Neural progenitor cell (in vitro differentiated cells): ENCODE results near the gene CELF6. TPM values are rescaled to one million over a fixed set of nuclear protein-coding genes. Genes with fewer than 3 reads are reported as not detected.

Source experiments
- DNase-seq: peaks from one replicate; pipeline ENCODE4 v3.0.0-alpha.2; 2016; ENCODE audit warnings: low spot score
- H2AFZ ChIP-seq: fragments of 200-600 bp; sonication (generic); replicated peaks from 2 replicates; pipeline ENCODE4 v1.6.1; 2016; ENCODE audit warnings: antibody characterized with exemption
- H3F3A ChIP-seq: fragments of 200-600 bp; sonication (generic); 2 replicates; pipeline ENCODE4 v1.6.1; 2016; ENCODE audit warnings: antibody characterized with exemption, low read depth
- H3K27ac ChIP-seq: fragments of 200-600 bp; sonication (generic); 2 replicates; pipeline ENCODE4 v1.5.1; 2016; ENCODE audit warnings: mild to moderate bottlenecking
- H3K27me3 ChIP-seq: fragments of 200-600 bp; sonication (generic); 2 replicates; pipeline ENCODE4 v1.6.1; 2016; ENCODE audit warnings: mild to moderate bottlenecking, moderate library complexity
- H3K36me3 ChIP-seq: fragments of 200-600 bp; sonication (generic); 2 replicates; pipeline ENCODE4 v1.5.1; 2016
- H3K4me1 ChIP-seq: fragments of 200-600 bp; sonication (generic); 2 replicates; pipeline ENCODE4 v1.6.1; 2016; ENCODE audit warnings: mixed run types
- H3K4me2 ChIP-seq: fragments of 200-600 bp; sonication (generic); 2 replicates; pipeline ENCODE4 v1.6.1; 2016
- H3K4me3 ChIP-seq: fragments of 200-600 bp; sonication (generic); 2 replicates; pipeline ENCODE4 v1.5.1; 2016
- H3K79me2 ChIP-seq: fragments of 200-600 bp; sonication (generic); 2 replicates; pipeline ENCODE4 v1.6.1; 2016; ENCODE audit warnings: low read depth
- H3K9ac ChIP-seq: fragments of 200-600 bp; sonication (generic); 2 replicates; pipeline ENCODE4 v1.6.1; 2016
- H3K9me3 ChIP-seq: fragments of 200-600 bp; sonication (generic); 2 replicates; pipeline ENCODE4 v1.5.1; 2016; ENCODE audit warnings: low read depth
- H4K20me1 ChIP-seq: fragments of 200-600 bp; sonication (generic); 2 replicates; pipeline ENCODE4 v1.6.1; 2016; ENCODE audit warnings: low read depth
- H3K27ac Mint-ChIP-seq: 3 replicates; pipeline ENCODE4 v1.8.0; 2021; ENCODE audit warnings: mixed read lengths
- H3K27me3 Mint-ChIP-seq: 2 replicates; pipeline ENCODE4 v1.8.0; 2022; ENCODE audit warnings: low read depth, mild to moderate bottlenecking, inconsistent platforms, moderate library complexity, mixed read lengths; ENCODE audit not compliant: insufficient read depth
- H3K36me3 Mint-ChIP-seq: 3 replicates; pipeline ENCODE4 v1.8.0; 2021; ENCODE audit warnings: mixed read lengths
- H3K4me1 Mint-ChIP-seq: 3 replicates; pipeline ENCODE4 v1.8.0; 2021; ENCODE audit warnings: mixed read lengths
- H3K4me3 Mint-ChIP-seq: 3 replicates; pipeline ENCODE4 v1.8.0; 2021; ENCODE audit warnings: mild to moderate bottlenecking, moderate library complexity, mixed read lengths
- H3K9me3 Mint-ChIP-seq: 3 replicates; pipeline ENCODE4 v1.8.0; 2020; ENCODE audit warnings: mixed read lengths
- CTCF ChIP-seq: fragments of 200-600 bp; sonication (generic); IDR thresholded peaks from 2 replicates; pipeline ENCODE4 v1.5.1; 2017; ENCODE audit warnings: antibody characterized with exemption, mild to moderate bottlenecking
- EZH2 ChIP-seq: fragments of 200-600 bp; sonication (generic); IDR thresholded peaks from 2 replicates; pipeline ENCODE4 v1.6.1; 2017; ENCODE audit warnings: antibody characterized with exemption, mild to moderate bottlenecking, moderate library complexity
- EZH2phosphoT487 ChIP-seq: fragments of 200-600 bp; sonication (generic); IDR thresholded peaks from 2 replicates; pipeline ENCODE4 v1.6.1; 2017; ENCODE audit warnings: antibody characterized with exemption
- total RNA-seq: library from RNA; depleted of rRNA; stranded (reverse); fragments of >200 nt; gene quantifications from 2 replicates; pipeline ENCODE4 v1.2.3, GENCODE V29; 2015; ENCODE audit warnings: low replicate concordance

CELF6 gene
- total RNA-seq, 1 donor from 2014 or later: 0.95 TPM

GRCh38 chr15:72272213-72272996, 47.6 kb downstream of the CELF6 start, which contains the start of gene PARP6:
PARP6 (minus strand) TSS chr15:72272554; CDS start chr15:72267477, 5,077 bp downstream.
- Mint-ChIP-seq H3K36me3 (peaks cover 7% of the 10 kb centered on the region), H3K27me3 (peaks cover 5% of the 10 kb centered on the region), H3K4me1 (peaks cover 26% of the 10 kb centered on the region), H3K9me3 (no peaks in the 10 kb centered on the region), H3K4me3 (peak within 1 kb of the TSS; percentile 94), H3K27ac (peak within 1 kb of the TSS; percentile 36)
- Histone ChIP-seq H3K36me3 (no peaks in the 10 kb centered on the region), H3K79me2 (peaks cover 21% of the 10 kb centered on the region), H3F3A (peaks cover 14% of the 10 kb centered on the region), H3K27me3 (peaks cover 25% of the 10 kb centered on the region), H3K4me3 (peak within 1 kb of the TSS; percentile 97), H4K20me1 (peaks cover 8% of the 10 kb centered on the region), H3K27ac (no peak within 1 kb of the TSS), H3K9me3 (no peaks in the 10 kb centered on the region), H3K4me2 (peak within 1 kb of the TSS; percentile 96), H3K4me1 (peaks cover 9% of the 10 kb centered on the region), H3K9ac (peak within 1 kb of the TSS; percentile 65), H2AFZ (peak within 1 kb of the TSS; percentile 93)
- peak; percentile 96 for DNase-seq
- no peak for TF ChIP-seq EZH2
- peak; percentile 29 for TF ChIP-seq EZH2phosphoT487
- peak; percentile 64 for TF ChIP-seq CTCF

- Mint-ChIP-seq H3K27ac (no peak overlapping the region), H3K4me3 (peak overlapping the region; percentile 94), H3K27me3 (peaks cover 5% of the 10 kb centered on the region), H3K4me1 (peaks cover 26% of the 10 kb centered on the region), H3K36me3 (peaks cover 11% of the 10 kb centered on the region), H3K9me3 (no peaks in the 10 kb centered on the region)
- Histone ChIP-seq H3K9me3 (no peaks in the 10 kb centered on the region), H3K27me3 (peaks cover 19% of the 10 kb centered on the region), H3K4me1 (peaks cover 9% of the 10 kb centered on the region), H2AFZ (peak overlapping the region; percentile 28), H3K4me3 (peak overlapping the region; percentile 97), H4K20me1 (peaks cover 8% of the 10 kb centered on the region), H3K79me2 (peaks cover 21% of the 10 kb centered on the region), H3K27ac (no peak overlapping the region), H3K4me2 (peak overlapping the region; percentile 96), H3F3A (peaks cover 14% of the 10 kb centered on the region), H3K9ac (peak overlapping the region; percentile 65), H3K36me3 (no peaks in the 10 kb centered on the region)
- no peak for TF ChIP-seq EZH2phosphoT487
- no peak for TF ChIP-seq CTCF
- TF ChIP-seq EZH2: no peak
- DNase-seq: peak; percentile 57
These were observed 48.1 kb downstream of the CELF6 start for GRCh38 chr15:72271895-72272212.

- no peaks in the 10 kb centered on the region for H3K9me3 Mint-ChIP-seq
- peaks cover 5% of the 10 kb centered on the region for H3K27me3 Mint-ChIP-seq
- Histone ChIP-seq H3K9ac (peak overlapping the region; percentile 25), H3K9me3 (no peaks in the 10 kb centered on the region), H3K27ac (no peak overlapping the region), H3K4me1 (peaks cover 9% of the 10 kb centered on the region), H3F3A (peaks cover 14% of the 10 kb centered on the region), H2AFZ (no peak overlapping the region), H3K27me3 (peaks cover 13% of the 10 kb centered on the region), H3K79me2 (peaks cover 21% of the 10 kb centered on the region), H3K4me2 (peak overlapping the region; percentile 96), H3K4me3 (peak overlapping the region; percentile 97), H3K36me3 (no peaks in the 10 kb centered on the region), H4K20me1 (peaks cover 8% of the 10 kb centered on the region)
- H3K4me1 Mint-ChIP-seq: peaks cover 26% of the 10 kb centered on the region
- peak overlapping the region; percentile 94 for H3K4me3 Mint-ChIP-seq
- no peak overlapping the region for H3K27ac Mint-ChIP-seq
- DNase-seq: no peak
- TF ChIP-seq EZH2phosphoT487: no peak
- TF ChIP-seq EZH2: no peak
- TF ChIP-seq CTCF: no peak
- H3K36me3 Mint-ChIP-seq: peaks cover 11% of the 10 kb centered on the region
These were observed 48.7 kb downstream of the CELF6 start for GRCh38 chr15:72271221-72271620.
